CD4-positive, alpha-beta T cell treated with Interleukin-12 subunit alpha and Interleukin-12 subunit beta, for 1 hour (primary cell): ENCODE measurements around the gene ADGRL2.
"Not testable (repeated sequence)": the region's sequence is repeated elsewhere in the genome, so short reads cannot be mapped to it uniquely, and the experiment has no call there.

ENCODE experiments used
- DNase-seq: peaks from one replicate; pipeline ENCODE4 v3.0.0-alpha.2; 2020

The ADGRL2 gene

DNA sequence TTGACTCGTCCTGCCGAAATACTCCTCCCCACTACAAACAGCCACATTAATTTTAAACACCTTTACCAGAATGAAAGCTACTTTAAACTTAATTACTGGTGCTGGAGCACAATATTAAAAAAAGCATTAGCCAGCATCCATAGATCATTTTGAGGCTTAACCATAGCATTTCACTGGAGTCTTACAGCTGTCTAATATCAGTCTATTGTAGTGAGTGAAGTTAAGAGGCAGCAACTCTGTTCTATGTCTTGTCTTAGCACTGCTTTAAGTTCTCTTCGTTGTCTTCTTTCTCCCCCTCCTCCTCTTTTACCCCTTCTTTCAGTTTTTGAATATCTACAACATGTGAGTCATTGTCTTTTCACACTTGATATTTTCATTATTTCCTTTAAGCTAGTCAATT, 49.3 kb downstream of the ADGRL2 start:
- DNase-seq, result no peak

DNA sequence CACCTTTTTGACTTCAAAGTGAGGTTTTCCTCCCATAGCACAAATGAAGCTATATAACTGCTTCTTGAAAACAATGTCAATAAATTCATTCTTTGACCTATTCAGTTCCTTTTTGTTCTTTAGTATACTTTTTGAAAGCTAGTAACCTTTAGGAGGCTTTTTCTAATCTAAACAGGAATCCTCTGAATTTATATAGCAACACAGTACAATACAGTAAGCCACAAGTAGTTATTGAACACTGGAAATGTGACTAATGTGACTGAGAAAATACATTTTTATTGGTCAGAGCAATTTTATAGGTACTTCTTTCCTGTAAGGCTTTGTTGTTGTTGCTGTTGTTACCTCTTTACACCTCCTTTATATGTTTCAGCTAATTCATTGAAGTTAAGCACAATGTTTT, 49.8 kb downstream of the ADGRL2 start:
- DNase-seq, result no peak

DNA sequence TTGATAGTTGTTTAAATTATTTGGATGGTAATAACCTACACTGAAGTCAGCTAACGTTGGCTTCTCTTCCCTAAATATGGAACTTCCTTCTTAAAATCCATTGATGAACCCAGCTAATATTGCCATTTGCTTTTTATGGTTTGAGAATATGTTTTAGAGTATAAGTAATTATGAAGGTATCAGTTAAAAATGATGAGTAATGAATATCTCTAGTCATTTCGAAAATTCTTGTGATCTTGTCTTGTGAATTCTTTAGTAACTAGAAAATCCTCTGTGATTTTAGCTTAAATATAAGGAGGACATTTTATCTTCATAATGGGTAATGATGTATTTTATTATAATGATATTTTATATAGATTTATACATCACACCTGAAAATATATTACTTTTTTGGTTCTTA, 50.5 kb downstream of the ADGRL2 start:
- DNase-seq, result no peak

DNA sequence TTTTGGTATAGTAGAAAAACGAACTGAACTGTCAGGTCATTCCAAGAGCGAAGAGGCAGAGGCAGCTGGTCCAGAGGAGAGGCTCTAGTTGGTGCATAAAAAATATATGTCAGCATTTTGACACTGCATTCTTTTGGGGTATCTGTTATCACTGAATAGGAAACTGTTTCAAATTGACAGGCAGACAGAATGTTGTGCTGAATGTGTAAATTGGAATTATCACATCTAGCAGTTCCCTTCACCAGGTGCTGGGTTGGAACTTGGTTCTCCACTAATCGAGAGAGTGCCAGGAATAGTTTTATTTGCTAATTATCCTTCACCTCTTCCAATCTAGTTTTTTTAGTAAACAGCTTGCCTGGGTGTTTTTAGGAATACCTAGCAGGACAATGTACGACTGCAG, 52.2 kb downstream of the ADGRL2 start:
- no peak for DNase-seq

DNA sequence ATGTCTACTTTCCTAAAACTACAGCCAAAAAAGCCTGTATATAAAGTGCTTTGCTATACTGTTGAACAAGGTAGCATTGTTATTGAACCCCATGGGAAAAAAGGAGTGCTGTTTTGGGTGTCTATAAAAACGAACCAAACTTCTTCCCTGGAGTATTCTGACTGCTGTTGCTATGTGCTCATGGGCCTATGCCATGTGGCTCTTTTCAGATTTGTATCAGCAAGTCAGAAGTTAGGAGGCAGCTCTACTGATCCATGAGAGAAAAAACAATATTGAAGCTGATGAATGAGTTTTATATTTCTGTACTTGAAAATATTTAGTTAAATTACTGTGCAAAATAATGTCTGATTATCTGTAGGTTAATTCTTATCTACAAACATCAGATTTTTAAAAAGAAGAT, 66.5 kb downstream of the ADGRL2 start:
- DNase-seq, result no peak

DNA sequence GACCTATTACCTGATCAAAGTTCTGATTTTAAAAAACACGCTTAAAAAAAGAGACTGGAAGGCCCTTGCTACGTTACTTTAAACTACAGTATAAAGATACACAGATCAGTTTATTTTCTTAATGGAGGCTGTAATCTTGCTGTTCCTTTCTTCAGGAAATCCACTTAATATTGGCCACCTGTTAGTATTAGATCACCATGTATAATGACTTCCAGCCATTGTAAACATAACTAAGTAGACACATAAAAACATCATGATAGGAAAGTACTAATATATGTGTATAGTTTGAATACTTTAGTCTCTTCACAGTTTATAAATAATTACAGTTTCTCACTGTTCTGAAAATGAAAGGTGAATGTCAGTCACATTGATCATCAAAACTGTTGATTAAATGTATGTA, 68.6 kb downstream of the ADGRL2 start:
- no peak for DNase-seq

DNA sequence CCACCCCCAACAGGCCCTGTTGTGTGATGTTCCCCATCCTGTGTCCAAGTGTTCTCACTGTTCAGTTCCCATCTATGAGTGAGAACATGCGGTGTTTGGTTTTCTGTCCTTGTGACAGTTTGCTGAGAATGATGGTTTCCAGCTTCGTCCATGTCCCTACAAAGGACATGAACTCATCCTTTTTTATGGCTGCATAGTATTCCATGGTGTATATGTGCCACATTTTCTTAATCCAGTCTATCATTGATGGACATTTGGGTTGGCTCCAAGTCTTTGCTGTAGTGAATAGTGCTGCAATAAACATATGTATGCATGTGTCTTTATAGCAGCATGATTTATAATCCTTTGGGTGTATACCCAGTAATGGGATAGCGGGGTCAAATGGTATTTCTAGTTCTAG, 70.4 kb downstream of the ADGRL2 start:
- not testable (repeated sequence) for DNase-seq

DNA sequence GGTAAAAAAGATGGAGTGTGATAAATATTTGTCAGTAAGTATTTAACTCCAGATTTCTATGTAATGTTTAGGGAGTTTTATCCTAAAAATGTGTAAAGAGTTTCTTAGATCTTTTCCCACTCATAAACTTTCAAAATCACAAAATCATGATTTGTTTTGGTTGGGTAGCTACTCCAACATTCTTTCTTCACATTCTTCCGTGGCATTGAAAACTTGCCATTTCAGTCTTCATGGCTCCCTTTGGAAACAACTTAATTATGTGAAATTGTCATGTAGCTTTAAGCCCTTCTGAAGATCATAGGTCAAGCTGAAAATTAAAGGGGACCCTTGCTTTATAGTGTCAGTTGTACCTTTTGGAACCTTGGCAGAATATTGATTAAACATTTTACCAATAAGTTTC, 73.2 kb downstream of the ADGRL2 start:
- no peak for DNase-seq

DNA sequence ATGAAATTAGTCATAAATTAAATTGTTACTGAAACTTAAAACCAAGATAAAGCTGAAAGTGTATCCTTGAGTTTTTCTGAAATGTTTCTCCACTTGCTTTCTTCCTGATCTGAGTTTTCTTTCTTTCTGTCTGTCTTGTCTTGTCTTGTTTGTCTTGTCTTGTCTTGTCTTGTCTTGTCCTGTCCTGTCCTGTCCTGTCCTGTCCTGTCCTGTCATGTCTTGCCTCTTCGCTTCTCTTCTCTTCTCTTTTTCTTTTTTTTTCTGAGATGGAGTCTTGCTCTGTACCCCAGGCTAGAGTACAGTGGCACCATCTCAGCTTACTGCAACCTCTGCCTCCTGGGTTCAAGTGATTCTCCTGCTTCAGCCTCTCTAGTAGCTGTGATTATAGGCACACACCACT, 73.7 kb downstream of the ADGRL2 start:
- no peak for DNase-seq

DNA sequence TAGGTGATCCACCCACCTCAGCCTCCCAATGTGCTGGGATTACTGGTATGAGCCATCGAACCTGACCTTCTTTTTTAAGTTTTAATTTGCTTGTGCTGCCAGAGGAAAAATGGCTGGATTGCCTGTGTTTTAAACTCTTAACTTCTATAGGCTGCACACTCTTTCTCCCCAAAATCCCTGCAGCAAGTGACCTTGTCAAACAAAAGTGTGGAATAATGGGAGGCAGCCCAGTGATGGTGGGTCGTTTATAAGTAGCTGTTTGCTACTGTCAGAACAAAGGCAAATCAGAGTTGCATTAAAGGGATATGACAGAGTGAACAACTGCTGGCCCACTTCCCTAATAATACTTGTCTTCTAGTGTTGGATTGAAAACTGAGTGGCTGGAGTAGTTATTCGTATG, 74.2 kb downstream of the ADGRL2 start:
- no peak for DNase-seq

DNA sequence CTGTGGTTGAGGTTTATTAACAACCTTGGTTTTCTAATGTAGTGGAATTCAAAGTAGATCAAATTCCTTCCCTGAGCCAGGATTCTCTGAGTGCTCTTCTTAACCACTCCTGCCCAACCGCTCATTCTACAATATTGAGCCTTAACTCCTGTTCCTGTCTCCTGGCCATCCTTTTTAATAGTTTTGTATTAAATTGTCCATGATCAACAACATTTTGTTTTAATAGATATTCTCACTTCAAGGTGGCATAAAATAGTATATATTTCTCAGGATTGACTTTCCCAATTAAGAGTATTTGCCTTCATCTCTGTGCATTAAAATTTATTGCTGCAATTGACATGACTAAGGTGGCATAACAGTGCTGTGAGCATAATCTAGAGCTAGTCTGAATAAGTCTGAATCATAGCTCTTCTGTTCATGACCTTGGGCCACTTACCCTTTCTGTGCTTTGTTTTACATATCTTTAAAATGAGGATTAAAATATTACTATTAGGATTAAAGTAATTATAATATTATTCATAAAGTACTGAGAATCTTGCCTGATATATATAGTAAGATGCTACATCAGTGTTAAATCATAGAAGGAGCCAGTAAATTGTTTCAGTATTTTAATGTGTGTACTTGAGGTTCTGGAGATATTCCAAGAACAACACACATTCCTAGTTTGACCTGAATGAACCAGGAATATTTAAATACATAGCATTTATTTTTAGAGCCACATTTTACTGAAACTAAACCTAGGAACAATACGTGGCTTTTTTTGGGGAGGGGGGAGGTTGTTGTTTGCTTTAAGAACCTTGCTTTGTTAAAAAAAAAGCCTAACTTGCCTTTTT, 76.4 kb downstream of the ADGRL2 start:
- no peak for DNase-seq

DNA sequence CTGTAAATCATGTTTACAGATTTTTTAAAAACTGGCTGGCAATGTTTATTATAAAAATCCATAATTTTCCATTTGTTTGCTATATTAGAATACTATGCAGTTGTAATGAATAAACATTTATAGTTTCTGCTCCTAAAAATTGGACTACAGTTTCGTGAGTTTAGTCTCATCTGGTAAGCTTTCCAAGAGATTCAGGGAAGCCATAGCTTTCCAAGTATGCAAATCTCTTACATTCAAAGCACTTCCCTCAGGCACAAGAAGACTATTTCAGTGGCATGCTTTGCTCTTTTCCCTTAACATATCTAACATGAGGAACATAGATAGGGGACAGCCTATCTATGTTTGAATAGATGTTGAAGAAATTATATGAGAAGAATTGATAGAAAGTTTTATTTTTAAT, 77.2 kb downstream of the ADGRL2 start:
- DNase-seq, result no peak

DNA sequence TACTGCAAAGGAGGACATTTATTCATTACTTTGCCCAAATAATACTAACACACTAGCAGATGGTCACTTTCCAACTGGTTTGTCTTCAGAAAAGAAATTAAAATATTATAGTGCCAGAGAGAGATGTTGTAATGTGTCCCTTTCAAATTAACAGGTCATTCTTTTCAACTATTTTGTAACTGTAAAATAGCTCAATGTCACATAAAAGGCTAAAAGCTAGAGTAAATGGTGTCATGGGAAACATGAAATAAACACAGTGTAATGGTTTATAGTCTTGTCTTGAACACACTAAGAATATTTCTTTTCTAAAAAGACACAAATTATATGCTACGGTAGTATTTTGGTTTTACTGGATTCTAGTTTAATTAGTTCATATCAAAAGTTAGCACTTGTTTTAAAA, 77.8 kb downstream of the ADGRL2 start:
- no peak for DNase-seq

DNA sequence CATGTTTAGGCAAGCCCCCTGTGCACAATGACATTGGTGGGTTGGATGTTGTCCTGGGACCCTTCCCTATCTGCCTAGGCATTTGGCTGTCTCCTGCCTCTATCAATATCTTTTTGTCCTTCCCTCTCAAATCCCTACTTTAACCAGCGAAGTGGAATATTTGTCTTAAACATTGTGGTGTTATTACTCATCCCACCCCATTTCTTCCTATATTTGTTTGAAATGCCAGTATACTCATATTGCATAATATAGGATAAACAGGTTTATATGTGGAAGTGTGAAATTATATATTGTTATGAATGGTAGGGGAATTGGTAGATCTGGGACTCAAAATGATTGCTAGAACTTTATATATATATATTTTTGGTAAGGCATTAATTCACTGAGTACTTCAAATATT, 80.0 kb downstream of the ADGRL2 start:
- no peak for DNase-seq

DNA sequence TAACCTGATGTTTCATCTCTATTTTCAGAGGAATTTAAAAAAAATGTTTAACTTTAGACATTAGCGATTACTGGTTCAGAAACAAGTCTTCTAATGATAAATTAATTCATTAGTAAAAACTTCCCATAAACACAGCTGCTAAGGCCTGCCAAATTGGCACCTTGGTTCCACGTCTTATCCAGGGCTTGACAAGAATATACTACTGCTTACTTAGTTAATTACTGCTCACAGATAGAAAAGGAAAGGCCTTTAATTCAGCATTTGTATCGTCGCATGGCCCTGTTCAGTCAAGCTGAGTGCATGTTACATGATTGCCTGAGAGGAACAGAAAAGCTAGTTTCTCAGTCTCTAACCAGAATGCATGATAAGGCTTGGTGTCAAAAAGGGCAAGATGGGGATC, 84.6 kb downstream of the ADGRL2 start:
- DNase-seq, result no peak

DNA sequence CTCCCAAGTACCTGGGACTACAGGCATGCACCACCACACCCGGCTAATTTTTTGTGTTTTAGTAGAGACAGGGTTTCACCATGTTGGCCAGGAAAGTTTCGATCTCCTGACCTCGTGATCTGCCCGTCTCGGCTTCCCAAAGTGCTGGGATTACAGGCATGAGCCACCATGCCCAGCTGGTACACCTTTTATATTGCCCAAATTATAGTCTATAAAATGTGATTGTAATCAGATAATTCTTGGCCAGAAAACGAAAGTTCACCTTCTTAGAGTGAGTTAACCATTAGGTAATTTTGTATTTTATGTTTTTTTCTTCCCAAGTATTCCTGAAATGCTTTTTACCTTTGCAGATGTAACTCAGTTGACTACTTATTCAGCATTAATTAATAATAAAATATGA, 85.6 kb downstream of the ADGRL2 start:
- not testable (repeated sequence) for DNase-seq

DNA sequence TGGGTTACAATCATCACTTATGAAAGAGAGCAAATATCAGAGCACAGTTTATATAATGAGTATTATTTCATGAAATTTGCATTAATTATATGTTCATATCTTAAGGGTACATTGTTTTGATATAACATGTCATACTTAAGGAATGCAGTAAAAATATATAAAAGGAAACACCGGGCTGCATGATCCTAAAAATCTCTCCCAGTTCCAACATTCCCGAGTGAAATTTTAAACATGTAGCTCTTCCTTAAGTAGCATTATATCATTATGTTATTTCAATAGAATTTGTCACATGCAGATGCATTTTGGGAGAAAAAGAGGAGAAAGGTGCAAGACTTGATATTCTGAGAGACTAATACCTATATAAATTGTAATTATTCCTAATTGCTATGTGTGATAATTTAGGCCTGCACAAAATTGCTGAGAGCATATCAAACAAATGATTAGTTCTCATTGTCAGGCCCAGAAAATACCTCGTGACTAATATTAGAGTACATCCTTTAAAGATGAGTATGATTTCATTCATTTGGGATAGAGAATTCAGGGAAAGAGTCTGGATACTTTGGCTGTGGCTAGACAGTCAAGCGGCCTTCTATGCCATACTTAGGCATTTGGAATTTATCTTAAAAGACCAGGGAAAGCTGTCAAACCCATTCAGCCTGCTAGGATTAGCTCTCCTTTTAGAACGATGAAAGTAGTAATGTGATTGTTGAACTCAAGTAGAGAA, 86.8 kb downstream of the ADGRL2 start:
- no peak for DNase-seq

DNA sequence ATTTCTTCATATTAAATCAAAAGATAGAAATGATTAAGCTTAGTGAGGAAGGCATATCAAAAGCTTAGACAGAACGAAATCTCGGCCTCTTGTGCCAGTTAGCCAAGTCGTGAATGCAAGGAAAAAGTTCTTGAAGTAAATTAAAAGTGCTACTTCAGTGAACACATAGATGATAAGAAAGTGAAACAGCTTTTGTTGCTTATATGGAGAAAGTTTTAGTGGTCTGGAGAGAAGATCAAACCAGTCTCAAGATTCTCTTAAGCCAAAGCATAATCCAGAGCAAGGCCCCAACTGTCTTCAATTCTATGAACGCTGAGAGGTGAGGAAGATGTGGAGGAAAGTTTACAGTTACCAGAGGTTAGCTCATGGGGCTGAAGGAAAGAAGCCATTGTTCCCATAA, 88.4 kb downstream of the ADGRL2 start:
- DNase-seq, result no peak

DNA sequence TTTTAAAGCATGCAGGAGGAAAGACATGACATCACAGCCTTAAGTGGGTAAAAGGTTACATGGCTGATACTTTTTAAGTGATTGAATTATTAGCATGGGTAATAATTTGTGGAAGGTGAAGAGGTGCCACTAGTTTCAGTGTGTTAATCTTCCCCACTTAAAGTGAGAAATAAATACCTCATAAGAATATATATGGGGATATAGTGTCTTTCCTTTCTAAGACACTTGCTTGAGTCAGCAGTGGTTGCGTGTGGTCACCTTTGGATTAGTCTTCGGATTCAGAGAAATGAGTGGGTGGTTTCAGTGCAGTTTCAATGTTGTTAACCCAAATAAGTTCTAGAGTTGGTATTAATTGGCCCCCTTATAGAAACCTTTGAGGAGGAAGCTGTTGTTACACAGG, 94.1 kb downstream of the ADGRL2 start:
- no peak for DNase-seq

DNA sequence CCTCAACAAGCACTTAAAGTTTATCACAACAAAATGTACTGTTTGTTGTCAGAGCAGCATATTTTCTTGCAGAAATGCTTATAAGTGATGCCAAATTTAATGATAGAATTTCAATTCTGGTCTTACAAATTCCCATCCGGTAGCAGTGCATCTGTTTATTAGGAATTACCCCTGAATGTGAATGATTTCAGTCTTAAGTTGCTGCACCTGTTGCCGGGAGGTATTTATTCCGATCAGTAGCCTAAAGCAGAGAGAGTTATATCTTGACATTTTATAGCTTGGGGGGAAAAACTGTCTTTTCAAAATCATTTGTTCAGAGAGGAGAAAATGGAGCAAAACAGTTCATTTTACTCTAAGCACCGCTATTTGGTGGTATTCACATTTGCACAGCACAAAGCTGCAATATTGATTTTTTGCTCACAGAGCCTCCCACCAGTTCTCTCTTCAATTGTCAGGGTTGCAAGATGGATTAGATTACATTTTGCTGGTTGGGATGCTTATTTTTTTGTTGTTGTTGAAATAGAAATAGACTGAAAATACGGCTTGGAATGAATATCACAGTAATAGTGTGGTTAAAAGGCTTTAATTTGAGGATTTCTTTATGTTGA, 98.6 kb downstream of the ADGRL2 start:
- no peak for DNase-seq

DNA sequence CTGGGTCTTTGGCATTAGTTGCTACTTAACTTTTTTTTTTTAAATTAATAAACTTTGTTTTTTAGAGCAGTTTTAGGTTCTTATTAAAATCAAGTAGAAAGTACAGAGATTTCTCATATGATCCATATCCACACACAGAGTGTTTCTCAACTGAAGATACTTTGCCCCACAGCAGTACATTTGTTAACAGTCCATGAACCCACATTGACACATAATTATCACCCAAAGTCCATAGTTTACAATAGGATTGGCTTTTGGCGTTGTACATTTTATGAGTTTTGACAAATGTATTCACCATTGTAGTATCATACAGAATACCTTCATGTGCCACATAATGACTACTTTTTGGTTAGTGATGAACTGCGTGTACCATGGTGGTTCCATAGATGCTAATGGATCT, 106.8 kb downstream of the ADGRL2 start:
- DNase-seq, result no peak

DNA sequence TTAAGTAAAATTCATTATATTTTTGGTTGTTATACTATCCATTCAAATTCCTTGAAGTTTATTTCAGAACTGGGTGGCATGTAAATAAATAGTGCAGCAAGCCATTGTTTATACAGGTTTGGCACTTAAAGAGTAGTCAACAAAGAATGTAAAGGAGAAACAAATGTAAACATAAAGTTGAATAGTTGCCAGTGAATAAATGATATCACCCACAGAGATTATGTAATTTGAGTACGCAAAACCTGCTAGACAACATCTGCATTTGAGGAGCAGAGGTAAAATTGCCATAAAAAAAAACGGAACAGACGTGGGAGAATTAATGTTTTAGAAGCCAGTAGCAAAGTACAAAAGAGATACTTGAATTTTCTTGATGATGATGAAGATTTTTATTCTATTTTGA, 111.6 kb downstream of the ADGRL2 start:
- no peak for DNase-seq

DNA sequence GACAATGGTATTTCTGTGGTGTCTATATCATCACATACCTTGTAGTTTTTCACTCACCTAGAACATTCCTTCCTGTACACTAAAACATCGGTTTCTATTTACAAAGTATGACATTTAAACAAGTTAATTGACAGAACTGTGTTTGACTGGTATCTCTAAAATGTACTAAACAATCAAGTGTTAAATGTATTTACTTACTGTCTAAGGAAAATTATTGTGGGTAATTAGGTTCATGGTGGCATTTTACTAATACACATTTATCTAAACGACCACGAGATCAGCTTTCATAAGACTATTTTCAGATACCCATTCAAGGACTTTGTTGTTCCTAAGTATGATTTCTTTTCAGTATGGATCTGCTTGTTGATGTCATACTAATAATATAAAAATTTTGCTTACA, 115.2 kb downstream of the ADGRL2 start:
- DNase-seq, result no peak

DNA sequence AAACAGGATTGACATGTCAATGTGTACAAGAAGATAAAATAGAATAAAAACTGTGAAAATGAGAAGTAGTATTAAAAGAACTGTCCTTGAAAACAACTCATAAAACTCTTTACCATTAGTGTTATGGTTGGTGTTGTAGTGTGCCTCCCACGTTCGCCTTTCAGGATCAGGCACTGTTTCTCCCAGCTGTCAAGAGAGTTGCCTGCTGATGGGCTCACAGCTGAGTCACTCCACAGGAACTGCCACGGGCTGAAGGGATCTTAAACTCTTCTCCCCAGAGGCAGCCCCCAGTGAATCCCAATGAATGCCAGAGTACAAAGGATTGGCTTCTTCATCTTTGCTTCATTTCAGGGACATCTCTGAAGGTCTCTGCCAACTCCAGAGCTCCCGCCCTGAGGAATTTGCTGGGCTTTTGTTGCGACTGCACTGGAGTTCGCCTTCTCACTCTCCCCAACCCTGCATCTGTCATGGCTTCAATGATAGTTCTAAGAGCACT, 119.6 kb downstream of the ADGRL2 start:
- DNase-seq, result no peak
